WTC11 (cell line): ENCODE data around the gene ARHGEF37. TPM values are rescaled to one million over a fixed set of nuclear protein-coding genes. Genes with fewer than 3 reads are reported as not detected.

Experiments
- ATAC-seq: fragments of 200-7000 bp; cut with Tn5 transposase; 2 replicates; pipeline ENCODE4 v1.10.0; 2021; ENCODE audit warnings: mild to moderate bottlenecking, moderate library complexity
- CTCF ChIA-PET: fragments of 300-600 bp; sonication (Branson Sonifier 250); formaldehyde crosslinking; loops from one replicate; lab custom pipeline; 2021; ENCODE audit warnings: antibody characterized with exemption; lab: Charles Lee
- POLR2A ChIA-PET: fragments of 350-600 bp; sonication (Branson Sonifier 250); formaldehyde crosslinking; loops from one replicate; lab custom pipeline; 2021; ENCODE audit warnings: antibody characterized with exemption; lab: Charles Lee
- DNase-seq: peaks from one replicate; pipeline ENCODE4 v3.0.0; 2021; ENCODE audit warnings: low spot score
- H3K27ac Mint-ChIP-seq: 2 replicates; pipeline ENCODE4 v1.8.0; 2021; ENCODE audit warnings: mixed read lengths
- H3K27me3 Mint-ChIP-seq: 2 replicates; pipeline ENCODE4 v1.8.0; 2021; ENCODE audit warnings: low read depth, mild to moderate bottlenecking, moderate library complexity, mixed read lengths
- H3K36me3 Mint-ChIP-seq: 2 replicates; pipeline ENCODE4 v1.8.0; 2021; ENCODE audit warnings: mixed read lengths
- H3K4me1 Mint-ChIP-seq: 2 replicates; pipeline ENCODE4 v1.8.0; 2022; ENCODE audit warnings: mixed read lengths
- H3K4me3 Mint-ChIP-seq: 2 replicates; pipeline ENCODE4 v1.8.0; 2021; ENCODE audit warnings: mild to moderate bottlenecking, moderate library complexity, mixed read lengths
- H3K9me3 Mint-ChIP-seq: 2 replicates; pipeline ENCODE4 v1.8.0; 2021; ENCODE audit warnings: mixed read lengths
- HMGA2 ChIP-seq: fragments of 250-450 bp; sonication (Bioruptor Pico); IDR thresholded peaks from 2 replicates; pipeline ENCODE4 v1.4.0; 2021; ENCODE audit warnings: mild to moderate bottlenecking, moderate library complexity
- JUN ChIP-seq: sonication (generic); formaldehyde crosslinking; IDR thresholded peaks from 2 replicates; pipeline ENCODE4 v1.8.0; 2023; ENCODE audit warnings: mild to moderate bottlenecking, missing genetic modification reagents
- KAT7 ChIP-seq: sonication (generic); formaldehyde crosslinking; IDR thresholded peaks from 2 replicates; pipeline ENCODE4 v1.8.1; 2023; ENCODE audit warnings: missing genetic modification reagents, mild to moderate bottlenecking, borderline replicate concordance
- OVOL2 ChIP-seq: fragments of 250-450 bp; sonication (Bioruptor Pico); IDR thresholded peaks from 2 replicates; pipeline ENCODE4 v1.9.0; 2021; ENCODE audit warnings: mild to moderate bottlenecking, borderline replicate concordance
- RELA ChIP-seq: sonication (generic); formaldehyde crosslinking; IDR thresholded peaks from 2 replicates; pipeline ENCODE4 v1.8.1; 2022; ENCODE audit warnings: missing genetic modification reagents, mild to moderate bottlenecking, borderline replicate concordance
- SMAD4 ChIP-seq: sonication (generic); formaldehyde crosslinking; IDR thresholded peaks from 2 replicates; pipeline ENCODE4 v1.8.0; 2022; ENCODE audit warnings: mild to moderate bottlenecking, missing genetic modification reagents
- ZNF219 ChIP-seq: sonication (generic); formaldehyde crosslinking; IDR thresholded peaks from 2 replicates; pipeline ENCODE4 v1.8.0; 2023; ENCODE audit warnings: missing genetic modification reagents, mild to moderate bottlenecking, borderline replicate concordance
- ZNF423 ChIP-seq: fragments of 250-450 bp; sonication (Bioruptor Pico); IDR thresholded peaks from 2 replicates; pipeline ENCODE4 v2.1.2; 2022; ENCODE audit warnings: mild to moderate bottlenecking, moderate library complexity
- total RNA-seq: library from RNA; stranded (reverse); gene quantifications from 3 replicates; pipeline ENCODE4 v1.2.3, GENCODE V29; 2021
- TF ChIP-seq, protein P1 (sequence below): fragments of 250-450 bp; sonication (Bioruptor Pico); IDR thresholded peaks from 2 replicates; pipeline ENCODE4 v1.9.0; 2021; ENCODE audit warnings: mild to moderate bottlenecking, borderline replicate concordance
- TF ChIP-seq, protein P2 (sequence below): sonication (generic); formaldehyde crosslinking; IDR thresholded peaks from 2 replicates; pipeline ENCODE4 v1.8.1; 2023; ENCODE audit warnings: mild to moderate bottlenecking, missing genetic modification reagents, borderline replicate concordance
- TF ChIP-seq, protein P3 (sequence below): sonication (generic); formaldehyde crosslinking; IDR thresholded peaks from 2 replicates; pipeline ENCODE4 v1.8.0; 2023; ENCODE audit warnings: missing genetic modification reagents, mild to moderate bottlenecking, borderline replicate concordance
- TF ChIP-seq, protein P4 (sequence below): fragments of 250-450 bp; sonication (Bioruptor Pico); conservative IDR thresholded peaks from 2 replicates; pipeline ENCODE4 v1.9.0; 2021; ENCODE audit warnings: mild to moderate bottlenecking
- TF ChIP-seq, protein P5 (sequence below): sonication (generic); formaldehyde crosslinking; IDR thresholded peaks from 2 replicates; pipeline ENCODE4 v1.8.1; 2023; ENCODE audit warnings: mild to moderate bottlenecking, missing genetic modification reagents, moderate library complexity
- TF ChIP-seq, protein P6 (sequence below): sonication (generic); formaldehyde crosslinking; IDR thresholded peaks from 2 replicates; pipeline ENCODE4 v1.8.1; 2022; ENCODE audit warnings: low read depth, missing genetic modification reagents, borderline replicate concordance
- TF ChIP-seq, protein P7 (sequence below): sonication (generic); formaldehyde crosslinking; conservative IDR thresholded peaks from 2 replicates; pipeline ENCODE4 v1.8.1; 2023; ENCODE audit warnings: mild to moderate bottlenecking, low read depth, missing genetic modification reagents, moderate library complexity

Gene ARHGEF37
- total RNA-seq, 1 experiment from 2014 or later: 1.1 TPM

DNA sequence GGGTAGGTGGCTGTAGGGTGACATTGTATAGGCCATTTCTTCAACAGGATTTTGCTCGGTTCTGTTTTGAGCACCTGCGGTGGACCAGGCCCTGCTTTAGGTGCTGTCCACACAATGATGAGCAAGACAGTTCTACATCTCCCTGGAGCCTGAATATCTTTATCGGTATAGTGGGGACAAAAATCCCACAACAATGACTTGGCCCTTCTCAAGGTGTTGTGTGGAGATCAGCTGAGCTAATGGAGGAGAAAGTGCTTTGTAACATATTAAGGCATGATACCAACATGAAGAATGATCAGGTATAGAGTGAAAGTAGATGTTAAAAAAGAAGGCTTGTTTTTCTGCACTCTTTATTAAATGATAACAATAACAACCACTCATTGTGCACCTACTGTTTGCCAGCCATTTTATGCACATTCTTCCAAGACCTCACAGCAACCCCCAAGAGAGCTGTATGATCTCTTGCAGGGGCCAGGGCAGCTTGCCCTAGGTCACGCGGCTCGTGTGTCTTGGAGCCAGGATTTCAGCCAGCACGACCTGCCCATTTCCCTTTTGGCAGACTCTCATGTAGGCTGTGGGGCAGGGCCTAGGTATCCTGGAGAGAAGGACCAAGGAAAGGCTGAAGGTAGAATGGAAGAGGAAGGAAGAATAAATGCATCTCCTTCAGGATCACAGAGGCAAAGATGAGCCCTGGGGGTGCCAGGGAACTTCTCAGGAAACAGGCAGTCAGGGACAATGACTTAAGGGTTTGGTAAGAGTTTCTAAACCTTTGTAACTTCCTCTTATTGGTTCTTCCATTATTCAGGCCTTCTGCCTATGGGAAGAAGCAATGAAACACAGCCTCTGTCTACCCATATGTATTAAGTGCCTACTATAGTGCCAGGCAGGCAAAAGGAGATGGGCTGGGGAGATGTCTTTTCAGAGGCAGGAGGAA, 98.8 kb downstream of the ARHGEF37 start:
- no peak for ATAC-seq
- Mint-ChIP-seq H3K36me3 (no peaks in the 10 kb centered on the region), H3K27me3 (peaks cover 4% of the 10 kb centered on the region), H3K9me3 (peaks cover 5% of the 10 kb centered on the region), H3K4me3 (no peak overlapping the region), H3K4me1 (no peaks in the 10 kb centered on the region), H3K27ac (no peak overlapping the region)
- ChIA-PET CTCF (interaction anchor here (0.8 to 4.0 kb wide), 3 partner anchors 13 to 173 kb away, joined by 3 to 34 read pairs (median 11); no protein-coding TSS in a partner anchor), POLR2A (no interaction called here)
- DNase-seq: no peak
- TF ChIP-seq, protein P1, sequence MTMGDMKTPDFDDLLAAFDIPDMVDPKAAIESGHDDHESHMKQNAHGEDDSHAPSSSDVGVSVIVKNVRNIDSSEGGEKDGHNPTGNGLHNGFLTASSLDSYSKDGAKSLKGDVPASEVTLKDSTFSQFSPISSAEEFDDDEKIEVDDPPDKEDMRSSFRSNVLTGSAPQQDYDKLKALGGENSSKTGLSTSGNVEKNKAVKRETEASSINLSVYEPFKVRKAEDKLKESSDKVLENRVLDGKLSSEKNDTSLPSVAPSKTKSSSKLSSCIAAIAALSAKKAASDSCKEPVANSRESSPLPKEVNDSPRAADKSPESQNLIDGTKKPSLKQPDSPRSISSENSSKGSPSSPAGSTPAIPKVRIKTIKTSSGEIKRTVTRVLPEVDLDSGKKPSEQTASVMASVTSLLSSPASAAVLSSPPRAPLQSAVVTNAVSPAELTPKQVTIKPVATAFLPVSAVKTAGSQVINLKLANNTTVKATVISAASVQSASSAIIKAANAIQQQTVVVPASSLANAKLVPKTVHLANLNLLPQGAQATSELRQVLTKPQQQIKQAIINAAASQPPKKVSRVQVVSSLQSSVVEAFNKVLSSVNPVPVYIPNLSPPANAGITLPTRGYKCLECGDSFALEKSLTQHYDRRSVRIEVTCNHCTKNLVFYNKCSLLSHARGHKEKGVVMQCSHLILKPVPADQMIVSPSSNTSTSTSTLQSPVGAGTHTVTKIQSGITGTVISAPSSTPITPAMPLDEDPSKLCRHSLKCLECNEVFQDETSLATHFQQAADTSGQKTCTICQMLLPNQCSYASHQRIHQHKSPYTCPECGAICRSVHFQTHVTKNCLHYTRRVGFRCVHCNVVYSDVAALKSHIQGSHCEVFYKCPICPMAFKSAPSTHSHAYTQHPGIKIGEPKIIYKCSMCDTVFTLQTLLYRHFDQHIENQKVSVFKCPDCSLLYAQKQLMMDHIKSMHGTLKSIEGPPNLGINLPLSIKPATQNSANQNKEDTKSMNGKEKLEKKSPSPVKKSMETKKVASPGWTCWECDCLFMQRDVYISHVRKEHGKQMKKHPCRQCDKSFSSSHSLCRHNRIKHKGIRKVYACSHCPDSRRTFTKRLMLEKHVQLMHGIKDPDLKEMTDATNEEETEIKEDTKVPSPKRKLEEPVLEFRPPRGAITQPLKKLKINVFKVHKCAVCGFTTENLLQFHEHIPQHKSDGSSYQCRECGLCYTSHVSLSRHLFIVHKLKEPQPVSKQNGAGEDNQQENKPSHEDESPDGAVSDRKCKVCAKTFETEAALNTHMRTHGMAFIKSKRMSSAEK (CRISPR knock-in tag): no peak
- TF ChIP-seq ZNF423: no peak
- no peak for TF ChIP-seq HMGA2 (CRISPR knock-in tag)
- no peak for TF ChIP-seq OVOL2 (CRISPR knock-in tag)
- TF ChIP-seq RELA (CRISPR knock-in tag): no peak
- TF ChIP-seq, protein P2, sequence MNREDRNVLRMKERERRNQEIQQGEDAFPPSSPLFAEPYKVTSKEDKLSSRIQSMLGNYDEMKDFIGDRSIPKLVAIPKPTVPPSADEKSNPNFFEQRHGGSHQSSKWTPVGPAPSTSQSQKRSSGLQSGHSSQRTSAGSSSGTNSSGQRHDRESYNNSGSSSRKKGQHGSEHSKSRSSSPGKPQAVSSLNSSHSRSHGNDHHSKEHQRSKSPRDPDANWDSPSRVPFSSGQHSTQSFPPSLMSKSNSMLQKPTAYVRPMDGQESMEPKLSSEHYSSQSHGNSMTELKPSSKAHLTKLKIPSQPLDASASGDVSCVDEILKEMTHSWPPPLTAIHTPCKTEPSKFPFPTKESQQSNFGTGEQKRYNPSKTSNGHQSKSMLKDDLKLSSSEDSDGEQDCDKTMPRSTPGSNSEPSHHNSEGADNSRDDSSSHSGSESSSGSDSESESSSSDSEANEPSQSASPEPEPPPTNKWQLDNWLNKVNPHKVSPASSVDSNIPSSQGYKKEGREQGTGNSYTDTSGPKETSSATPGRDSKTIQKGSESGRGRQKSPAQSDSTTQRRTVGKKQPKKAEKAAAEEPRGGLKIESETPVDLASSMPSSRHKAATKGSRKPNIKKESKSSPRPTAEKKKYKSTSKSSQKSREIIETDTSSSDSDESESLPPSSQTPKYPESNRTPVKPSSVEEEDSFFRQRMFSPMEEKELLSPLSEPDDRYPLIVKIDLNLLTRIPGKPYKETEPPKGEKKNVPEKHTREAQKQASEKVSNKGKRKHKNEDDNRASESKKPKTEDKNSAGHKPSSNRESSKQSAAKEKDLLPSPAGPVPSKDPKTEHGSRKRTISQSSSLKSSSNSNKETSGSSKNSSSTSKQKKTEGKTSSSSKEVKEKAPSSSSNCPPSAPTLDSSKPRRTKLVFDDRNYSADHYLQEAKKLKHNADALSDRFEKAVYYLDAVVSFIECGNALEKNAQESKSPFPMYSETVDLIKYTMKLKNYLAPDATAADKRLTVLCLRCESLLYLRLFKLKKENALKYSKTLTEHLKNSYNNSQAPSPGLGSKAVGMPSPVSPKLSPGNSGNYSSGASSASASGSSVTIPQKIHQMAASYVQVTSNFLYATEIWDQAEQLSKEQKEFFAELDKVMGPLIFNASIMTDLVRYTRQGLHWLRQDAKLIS (CRISPR knock-in tag): no peak
- TF ChIP-seq, protein P3, sequence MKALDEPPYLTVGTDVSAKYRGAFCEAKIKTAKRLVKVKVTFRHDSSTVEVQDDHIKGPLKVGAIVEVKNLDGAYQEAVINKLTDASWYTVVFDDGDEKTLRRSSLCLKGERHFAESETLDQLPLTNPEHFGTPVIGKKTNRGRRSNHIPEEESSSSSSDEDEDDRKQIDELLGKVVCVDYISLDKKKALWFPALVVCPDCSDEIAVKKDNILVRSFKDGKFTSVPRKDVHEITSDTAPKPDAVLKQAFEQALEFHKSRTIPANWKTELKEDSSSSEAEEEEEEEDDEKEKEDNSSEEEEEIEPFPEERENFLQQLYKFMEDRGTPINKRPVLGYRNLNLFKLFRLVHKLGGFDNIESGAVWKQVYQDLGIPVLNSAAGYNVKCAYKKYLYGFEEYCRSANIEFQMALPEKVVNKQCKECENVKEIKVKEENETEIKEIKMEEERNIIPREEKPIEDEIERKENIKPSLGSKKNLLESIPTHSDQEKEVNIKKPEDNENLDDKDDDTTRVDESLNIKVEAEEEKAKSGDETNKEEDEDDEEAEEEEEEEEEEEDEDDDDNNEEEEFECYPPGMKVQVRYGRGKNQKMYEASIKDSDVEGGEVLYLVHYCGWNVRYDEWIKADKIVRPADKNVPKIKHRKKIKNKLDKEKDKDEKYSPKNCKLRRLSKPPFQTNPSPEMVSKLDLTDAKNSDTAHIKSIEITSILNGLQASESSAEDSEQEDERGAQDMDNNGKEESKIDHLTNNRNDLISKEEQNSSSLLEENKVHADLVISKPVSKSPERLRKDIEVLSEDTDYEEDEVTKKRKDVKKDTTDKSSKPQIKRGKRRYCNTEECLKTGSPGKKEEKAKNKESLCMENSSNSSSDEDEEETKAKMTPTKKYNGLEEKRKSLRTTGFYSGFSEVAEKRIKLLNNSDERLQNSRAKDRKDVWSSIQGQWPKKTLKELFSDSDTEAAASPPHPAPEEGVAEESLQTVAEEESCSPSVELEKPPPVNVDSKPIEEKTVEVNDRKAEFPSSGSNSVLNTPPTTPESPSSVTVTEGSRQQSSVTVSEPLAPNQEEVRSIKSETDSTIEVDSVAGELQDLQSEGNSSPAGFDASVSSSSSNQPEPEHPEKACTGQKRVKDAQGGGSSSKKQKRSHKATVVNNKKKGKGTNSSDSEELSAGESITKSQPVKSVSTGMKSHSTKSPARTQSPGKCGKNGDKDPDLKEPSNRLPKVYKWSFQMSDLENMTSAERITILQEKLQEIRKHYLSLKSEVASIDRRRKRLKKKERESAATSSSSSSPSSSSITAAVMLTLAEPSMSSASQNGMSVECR: no peak
- TF ChIP-seq, protein P4, sequence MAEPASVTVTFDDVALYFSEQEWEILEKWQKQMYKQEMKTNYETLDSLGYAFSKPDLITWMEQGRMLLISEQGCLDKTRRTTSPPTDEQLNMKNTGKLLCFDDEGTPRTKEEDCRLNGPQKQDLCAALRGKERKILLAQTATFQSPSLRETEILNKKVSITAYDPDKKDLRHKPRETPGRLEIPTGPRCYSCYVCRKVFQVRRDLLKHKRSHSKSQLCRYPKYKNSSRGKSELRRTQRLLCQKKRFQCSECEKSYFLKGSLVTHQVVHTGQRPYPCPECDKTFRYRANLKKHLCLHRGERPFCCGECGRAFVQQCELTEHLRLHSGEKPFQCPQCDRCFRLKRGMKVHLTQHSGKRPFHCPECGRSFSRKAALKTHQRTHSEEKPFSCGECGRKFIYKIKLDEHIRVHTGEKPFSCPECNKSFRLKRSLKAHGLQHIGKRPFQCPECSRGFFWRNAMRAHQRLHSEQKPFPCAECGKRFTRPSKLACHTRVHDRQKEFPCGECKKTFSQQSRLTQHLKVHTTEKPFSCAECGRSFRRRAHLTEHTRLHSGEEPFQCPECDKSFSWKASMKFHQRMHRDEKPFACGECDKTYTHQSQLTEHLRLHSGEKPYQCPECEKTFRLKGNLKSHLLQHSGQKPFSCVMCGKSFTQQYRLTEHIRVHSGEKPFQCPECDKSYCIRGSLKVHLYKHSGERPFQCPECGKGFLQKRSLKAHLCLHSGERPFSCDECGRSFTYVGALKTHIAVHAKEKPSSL (CRISPR knock-in tag): no peak
- TF ChIP-seq SMAD4: no peak
- no peak for TF ChIP-seq ZNF219 (CRISPR knock-in tag)
- TF ChIP-seq, protein P5, sequence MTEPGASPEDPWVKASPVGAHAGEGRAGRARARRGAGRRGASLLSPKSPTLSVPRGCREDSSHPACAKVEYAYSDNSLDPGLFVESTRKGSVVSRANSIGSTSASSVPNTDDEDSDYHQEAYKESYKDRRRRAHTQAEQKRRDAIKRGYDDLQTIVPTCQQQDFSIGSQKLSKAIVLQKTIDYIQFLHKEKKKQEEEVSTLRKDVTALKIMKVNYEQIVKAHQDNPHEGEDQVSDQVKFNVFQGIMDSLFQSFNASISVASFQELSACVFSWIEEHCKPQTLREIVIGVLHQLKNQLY (CRISPR knock-in tag): no peak
- no peak for TF ChIP-seq JUN (CRISPR knock-in tag)
- TF ChIP-seq KAT7 (CRISPR knock-in tag): no peak
- TF ChIP-seq, protein P6, sequence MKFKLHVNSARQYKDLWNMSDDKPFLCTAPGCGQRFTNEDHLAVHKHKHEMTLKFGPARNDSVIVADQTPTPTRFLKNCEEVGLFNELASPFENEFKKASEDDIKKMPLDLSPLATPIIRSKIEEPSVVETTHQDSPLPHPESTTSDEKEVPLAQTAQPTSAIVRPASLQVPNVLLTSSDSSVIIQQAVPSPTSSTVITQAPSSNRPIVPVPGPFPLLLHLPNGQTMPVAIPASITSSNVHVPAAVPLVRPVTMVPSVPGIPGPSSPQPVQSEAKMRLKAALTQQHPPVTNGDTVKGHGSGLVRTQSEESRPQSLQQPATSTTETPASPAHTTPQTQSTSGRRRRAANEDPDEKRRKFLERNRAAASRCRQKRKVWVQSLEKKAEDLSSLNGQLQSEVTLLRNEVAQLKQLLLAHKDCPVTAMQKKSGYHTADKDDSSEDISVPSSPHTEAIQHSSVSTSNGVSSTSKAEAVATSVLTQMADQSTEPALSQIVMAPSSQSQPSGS: no peak
- TF ChIP-seq, protein P7, sequence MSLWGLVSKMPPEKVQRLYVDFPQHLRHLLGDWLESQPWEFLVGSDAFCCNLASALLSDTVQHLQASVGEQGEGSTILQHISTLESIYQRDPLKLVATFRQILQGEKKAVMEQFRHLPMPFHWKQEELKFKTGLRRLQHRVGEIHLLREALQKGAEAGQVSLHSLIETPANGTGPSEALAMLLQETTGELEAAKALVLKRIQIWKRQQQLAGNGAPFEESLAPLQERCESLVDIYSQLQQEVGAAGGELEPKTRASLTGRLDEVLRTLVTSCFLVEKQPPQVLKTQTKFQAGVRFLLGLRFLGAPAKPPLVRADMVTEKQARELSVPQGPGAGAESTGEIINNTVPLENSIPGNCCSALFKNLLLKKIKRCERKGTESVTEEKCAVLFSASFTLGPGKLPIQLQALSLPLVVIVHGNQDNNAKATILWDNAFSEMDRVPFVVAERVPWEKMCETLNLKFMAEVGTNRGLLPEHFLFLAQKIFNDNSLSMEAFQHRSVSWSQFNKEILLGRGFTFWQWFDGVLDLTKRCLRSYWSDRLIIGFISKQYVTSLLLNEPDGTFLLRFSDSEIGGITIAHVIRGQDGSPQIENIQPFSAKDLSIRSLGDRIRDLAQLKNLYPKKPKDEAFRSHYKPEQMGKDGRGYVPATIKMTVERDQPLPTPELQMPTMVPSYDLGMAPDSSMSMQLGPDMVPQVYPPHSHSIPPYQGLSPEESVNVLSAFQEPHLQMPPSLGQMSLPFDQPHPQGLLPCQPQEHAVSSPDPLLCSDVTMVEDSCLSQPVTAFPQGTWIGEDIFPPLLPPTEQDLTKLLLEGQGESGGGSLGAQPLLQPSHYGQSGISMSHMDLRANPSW (CRISPR knock-in tag): no peak
